ENCODE measurements around the gene CEP131.

Gene CEP131

DNA sequence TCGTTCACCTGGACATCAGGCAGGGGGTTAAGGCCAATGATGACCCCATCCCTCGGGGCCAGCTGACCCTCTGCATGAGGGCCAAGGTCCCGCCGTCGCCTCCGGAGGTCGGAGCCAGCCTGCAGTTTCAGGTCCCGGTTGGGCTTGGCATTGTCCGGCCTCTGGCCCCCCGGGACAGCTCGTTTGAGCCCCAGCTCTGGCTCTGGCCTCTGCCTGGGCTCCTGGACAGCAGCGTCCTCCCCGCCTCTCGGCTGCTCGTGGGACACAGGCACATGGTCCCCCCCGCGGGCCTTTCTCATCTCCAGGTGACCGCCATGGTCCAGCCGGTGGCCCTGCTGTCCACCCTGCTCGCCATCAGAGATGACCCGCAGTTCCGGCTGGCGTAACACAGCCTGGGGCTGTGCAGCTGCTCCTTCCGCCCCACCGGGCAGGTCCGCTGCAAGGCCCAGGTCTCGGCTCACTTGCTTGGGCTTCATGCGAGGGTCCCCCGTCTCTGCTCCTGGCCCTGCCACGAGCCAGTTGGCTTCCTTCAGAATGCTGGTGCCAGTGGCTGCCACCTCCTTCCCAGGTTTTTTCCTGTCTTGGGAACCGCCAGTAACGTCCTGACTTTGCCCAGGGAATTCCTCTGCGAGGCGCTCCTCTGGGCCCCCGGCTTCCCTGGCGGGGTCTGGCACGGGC is 23.0 kb upstream of the CEP131 start:
- FAIRE-seq: no peak
- no peak; the same call in 1 of the 2 replicates for TF ChIP-seq POLR2A (IDR thresholded peaks at IDR 0.05; ENCODE audit: low read depth, low read length)
- no peak for TF ChIP-seq SPI1 (IDR thresholded peaks at IDR 0.05; ENCODE audit: low read depth, low read length)
- TF ChIP-seq PAX5 (IDR thresholded peaks at IDR 0.05; ENCODE audit: insufficient read depth, low read length, severe bottlenecking): no peak
- no peak for TF ChIP-seq POU2F2 (IDR thresholded peaks at IDR 0.05; ENCODE audit: low read depth, low read length)
- TF ChIP-seq TAF1 (IDR thresholded peaks at IDR 0.05; ENCODE audit: low read depth, low read length): no peak
- no peak for TF ChIP-seq POLR2AphosphoS5 (IDR thresholded peaks at IDR 0.05; ENCODE audit: low read depth, low read length)
- no peak for DNase-seq (ENCODE audit: insufficient read length, low spot score)

DNA sequence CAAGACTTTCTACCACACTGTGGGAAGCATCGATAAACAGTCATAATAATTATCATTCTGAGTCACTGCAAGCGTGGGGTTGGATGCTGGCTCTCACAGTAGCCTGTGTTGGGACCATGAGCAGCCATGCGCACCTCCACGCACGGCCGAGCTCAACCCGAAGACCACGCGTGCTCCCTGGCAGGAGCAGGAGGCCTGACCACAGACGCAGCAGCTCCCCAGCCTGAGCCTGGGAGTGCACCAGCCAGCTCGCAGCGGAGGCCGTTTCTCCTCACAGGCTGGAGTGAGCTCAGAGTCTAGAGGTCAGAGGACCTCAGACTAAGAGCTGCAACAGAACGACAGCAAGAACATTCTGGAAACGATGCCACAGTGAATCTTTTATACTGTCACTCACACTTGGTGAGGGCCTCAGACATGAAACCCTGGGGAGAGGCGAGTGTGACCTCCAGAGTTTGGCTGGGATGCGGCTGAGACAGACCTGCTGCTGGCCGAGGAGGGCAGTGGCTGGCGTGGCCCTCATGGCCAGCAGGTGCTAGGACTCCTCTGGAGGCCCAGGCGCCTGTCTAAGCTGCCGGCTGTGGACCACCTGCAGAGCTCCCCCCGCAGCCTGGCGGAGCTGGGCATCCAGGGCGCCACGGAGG is 22.4 kb upstream of the CEP131 start:
- FAIRE-seq (peak; percentile 81), DNase-seq (ENCODE audit: insufficient read length, low spot score) (peak; percentile 66)
- TF ChIP-seq SPI1 (IDR thresholded peaks at IDR 0.05; ENCODE audit: low read depth, low read length) (no peak), POU2F2 (IDR thresholded peaks at IDR 0.05; ENCODE audit: low read depth, low read length) (peak; percentile 42; the same call in 1 of the 2 replicates), PAX5 (IDR thresholded peaks at IDR 0.05; ENCODE audit: insufficient read depth, low read length, severe bottlenecking) (peak; percentile 96), POLR2AphosphoS5 (IDR thresholded peaks at IDR 0.05; ENCODE audit: low read depth, low read length) (0 out of 2 replicates have a peak, but pooled peaks have one; percentile 26)

GRCh38 chr17:81244358-81245023 is 21.7 kb upstream of the CEP131 start:
- DNase-seq (ENCODE audit: insufficient read length, low spot score) (no peak), FAIRE-seq (no peak)
- TF ChIP-seq SPI1 (IDR thresholded peaks at IDR 0.05; ENCODE audit: low read depth, low read length): no peak
- TF ChIP-seq POLR2AphosphoS5 (IDR thresholded peaks at IDR 0.05; ENCODE audit: low read depth, low read length): 0 out of 2 replicates have a peak, but pooled peaks have one; percentile 46

GRCh38 chr17:81243333-81243664 is 20.5 kb upstream of the CEP131 start:
- no peak for TF ChIP-seq PAX5 (IDR thresholded peaks at IDR 0.05; ENCODE audit: insufficient read depth, low read length, severe bottlenecking)
- TF ChIP-seq TAF1 (IDR thresholded peaks at IDR 0.05; ENCODE audit: low read depth, low read length): no peak
- no peak for TF ChIP-seq POLR2AphosphoS5 (IDR thresholded peaks at IDR 0.05; ENCODE audit: low read depth, low read length)
- TF ChIP-seq POLR2A (IDR thresholded peaks at IDR 0.05; ENCODE audit: low read depth, low read length): no peak
- no peak for TF ChIP-seq SPI1 (IDR thresholded peaks at IDR 0.05; ENCODE audit: low read depth, low read length)
- TF ChIP-seq POU2F2 (IDR thresholded peaks at IDR 0.05; ENCODE audit: low read depth, low read length): no peak
- no peak for FAIRE-seq

DNA sequence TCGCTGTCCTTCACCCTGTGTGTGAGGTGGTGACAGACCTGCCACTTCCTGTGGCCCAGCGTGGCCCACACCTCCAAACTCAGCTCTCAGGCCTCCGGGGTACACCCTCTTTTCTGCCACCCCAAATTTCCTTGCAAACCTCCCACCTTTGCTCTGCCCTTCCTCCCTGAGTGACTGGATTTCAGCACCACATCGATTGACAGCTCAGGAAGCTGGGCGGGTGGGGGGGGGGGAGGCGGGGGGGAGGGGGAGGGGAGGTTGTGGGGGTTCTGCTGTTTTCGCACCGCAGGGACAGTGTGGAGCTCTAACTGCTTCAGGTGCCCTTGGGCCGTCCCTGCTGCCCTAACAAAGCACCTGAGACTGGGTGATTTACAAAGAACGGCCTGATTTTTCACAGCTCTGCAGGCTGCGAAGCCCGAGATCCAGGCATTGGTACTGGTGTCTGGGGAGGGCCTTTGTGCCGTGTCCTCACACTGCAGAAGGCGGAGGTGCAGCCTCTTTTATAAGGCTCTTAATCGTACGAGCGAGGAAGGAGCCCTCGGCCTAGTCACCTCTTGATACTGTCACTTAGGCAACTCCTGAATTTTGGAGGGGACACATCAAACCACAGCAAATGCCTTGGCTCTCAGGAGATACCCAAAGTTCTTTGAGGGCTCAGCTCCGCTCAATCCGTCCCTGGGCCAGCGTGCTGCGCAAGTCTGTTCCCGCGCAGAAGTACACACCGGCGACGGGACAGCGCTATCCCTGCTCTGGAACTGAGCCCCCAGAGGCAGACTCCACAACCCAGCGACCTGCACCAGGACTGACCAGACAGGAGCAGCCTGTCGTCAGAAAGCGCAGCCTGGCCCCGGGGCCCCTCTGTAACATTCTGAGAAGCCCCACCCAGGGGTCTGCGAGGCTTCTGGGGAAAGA is 19.9 kb upstream of the CEP131 start:
- TF ChIP-seq TAF1 (IDR thresholded peaks at IDR 0.05; ENCODE audit: low read depth, low read length): no peak
- 0 out of 2 replicates have a peak, but pooled peaks have one; percentile 9 for TF ChIP-seq POLR2AphosphoS5 (IDR thresholded peaks at IDR 0.05; ENCODE audit: low read depth, low read length)
- FAIRE-seq (no peak), DNase-seq (ENCODE audit: insufficient read length, low spot score) (no peak)

More at GRCh38 chr17:81243333-81243664, 20.5 kb upstream of the CEP131 start:
- DNase-seq (ENCODE audit: insufficient read length, low spot score): no peak

DNA sequence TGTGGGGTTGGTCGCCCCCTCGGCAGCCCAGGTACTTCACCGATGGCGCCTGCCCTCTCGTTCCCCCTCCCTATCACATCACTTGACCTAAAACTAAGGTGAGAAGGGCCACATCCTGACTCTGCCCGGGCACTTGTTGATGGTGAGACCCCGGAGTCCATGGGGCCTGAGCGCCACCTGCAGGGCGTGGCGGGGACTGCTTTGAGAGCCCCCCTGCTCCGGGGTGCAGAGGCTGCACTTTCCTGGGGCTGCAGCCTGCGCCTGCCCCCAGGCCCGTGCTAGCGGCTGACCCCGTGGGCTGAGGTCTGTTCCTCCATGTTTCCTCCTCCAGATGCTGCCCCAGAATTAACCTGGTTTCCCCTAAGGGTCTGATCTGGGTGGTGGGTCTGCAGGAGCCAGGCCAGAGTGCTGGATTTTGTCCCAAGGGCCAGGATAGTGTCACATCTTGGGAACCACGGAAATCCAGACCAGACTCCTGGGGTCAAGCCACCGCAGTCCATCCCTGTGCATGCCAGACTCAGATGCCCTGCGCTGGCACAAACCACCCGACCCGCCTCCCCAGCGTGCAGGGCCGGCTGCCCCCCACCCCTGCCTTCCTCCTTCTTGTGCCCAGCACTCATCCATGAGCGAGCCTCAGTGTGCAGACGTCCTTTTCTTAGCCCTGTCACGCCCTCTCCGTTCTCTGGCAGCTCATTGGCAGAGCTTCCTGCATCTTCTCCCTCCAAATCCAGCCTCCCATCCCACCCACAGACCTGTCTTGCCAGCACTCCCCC is 19.1 kb upstream of the CEP131 start:
- TF ChIP-seq POLR2A (IDR thresholded peaks at IDR 0.05; ENCODE audit: low read depth, low read length) (peak; percentile 35; the same call in 1 of the 2 replicates), POU2F2 (IDR thresholded peaks at IDR 0.05; ENCODE audit: low read depth, low read length) (0 out of 2 replicates have a peak, but pooled peaks have one; percentile 18), POLR2AphosphoS5 (IDR thresholded peaks at IDR 0.05; ENCODE audit: low read depth, low read length) (peak; percentile 69; the same call in 1 of the 2 replicates), PAX5 (IDR thresholded peaks at IDR 0.05; ENCODE audit: insufficient read depth, low read length, severe bottlenecking) (no peak), TAF1 (IDR thresholded peaks at IDR 0.05; ENCODE audit: low read depth, low read length) (no peak), SPI1 (IDR thresholded peaks at IDR 0.05; ENCODE audit: low read depth, low read length) (no peak)
- FAIRE-seq: peak; percentile 88
- peak; percentile 79 for DNase-seq (ENCODE audit: insufficient read length, low spot score)

DNA sequence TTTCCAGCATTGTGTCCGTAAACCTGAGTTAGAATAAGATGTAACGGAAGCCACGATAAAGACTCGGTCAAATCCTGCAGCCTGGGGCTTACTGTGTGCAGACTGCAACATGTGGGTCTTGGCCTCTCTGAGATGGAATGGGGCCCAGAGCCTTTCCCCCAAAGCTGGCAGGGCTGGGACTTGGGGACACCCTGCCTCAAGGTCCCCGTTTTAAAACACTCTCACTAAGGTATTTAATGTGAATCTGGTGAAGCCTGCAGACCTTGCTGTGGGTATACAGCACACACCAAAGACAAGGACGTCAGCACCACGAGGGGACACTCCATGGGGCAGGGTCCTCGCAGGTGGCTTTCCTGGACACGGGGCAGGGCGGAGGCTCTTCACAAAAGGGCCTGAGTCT is 18.4 kb upstream of the CEP131 start:
- TF ChIP-seq POLR2AphosphoS5 (IDR thresholded peaks at IDR 0.05; ENCODE audit: low read depth, low read length) (no peak), POLR2A (IDR thresholded peaks at IDR 0.05; ENCODE audit: low read depth, low read length) (no peak), PAX5 (IDR thresholded peaks at IDR 0.05; ENCODE audit: insufficient read depth, low read length, severe bottlenecking) (no peak)
- FAIRE-seq (peak; percentile 13), DNase-seq (ENCODE audit: insufficient read length, low spot score) (no peak)

DNA sequence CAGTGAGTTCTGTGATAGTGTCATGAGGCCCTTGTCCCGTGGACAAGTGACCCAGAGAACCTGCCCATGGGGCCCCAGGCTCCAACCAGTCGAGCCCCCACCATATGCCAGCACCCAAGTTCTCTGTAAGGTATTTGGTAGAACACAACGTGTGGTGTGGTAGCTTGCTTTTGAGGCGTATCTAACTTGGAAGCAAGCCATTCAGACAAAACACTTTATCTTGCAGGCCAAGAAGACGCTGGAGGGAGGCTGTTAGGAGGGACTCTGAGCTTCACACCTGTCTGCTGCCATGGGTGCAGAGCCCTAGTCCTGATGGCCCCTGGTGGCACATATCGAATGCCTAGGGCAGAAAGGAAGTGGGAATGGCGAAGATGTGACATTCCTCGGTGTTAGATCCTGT is 18.0 kb upstream of the CEP131 start:
- FAIRE-seq (peak; percentile 35), DNase-seq (ENCODE audit: insufficient read length, low spot score) (no peak)
- TF ChIP-seq POLR2AphosphoS5 (IDR thresholded peaks at IDR 0.05; ENCODE audit: low read depth, low read length): no peak
- no peak for TF ChIP-seq SPI1 (IDR thresholded peaks at IDR 0.05; ENCODE audit: low read depth, low read length)
- no peak for TF ChIP-seq POLR2A (IDR thresholded peaks at IDR 0.05; ENCODE audit: low read depth, low read length)
- TF ChIP-seq PAX5 (IDR thresholded peaks at IDR 0.05; ENCODE audit: insufficient read depth, low read length, severe bottlenecking): no peak
- TF ChIP-seq TAF1 (IDR thresholded peaks at IDR 0.05; ENCODE audit: low read depth, low read length): no peak
- TF ChIP-seq POU2F2 (IDR thresholded peaks at IDR 0.05; ENCODE audit: low read depth, low read length): no peak

Data from GM12891 (cell line).